Fibroblast of lung (primary cell): Measurements from ENCODE around the gene IRAK1. TPM values are rescaled to one million over a fixed set of nuclear protein-coding genes. Genes with fewer than 3 reads are reported as not detected.

ENCODE experiments used
- DNase-seq, 2 donors: peaks; one replicate each; pipeline versions ENCODE4 v3.0.0 to v3.0.0-alpha.2; 2010; ENCODE audit warnings: low read depth in 2 of 2
- H2AFZ ChIP-seq: 2 replicates; pipeline ENCODE4 v1.5.1; 2012; ENCODE audit warnings: low read length, control low read depth, inconsistent platforms
- H3K27ac ChIP-seq: 2 replicates; pipeline ENCODE4 v1.5.1; 2011; ENCODE audit warnings: low read length, control low read depth; ENCODE audit not compliant: insufficient read depth
- H3K27me3 ChIP-seq: 2 replicates; pipeline ENCODE4 v1.5.1; 2011; ENCODE audit warnings: mild to moderate bottlenecking, low read length; ENCODE audit not compliant: control insufficient read depth, insufficient read depth
- H3K36me3 ChIP-seq: 2 replicates; pipeline ENCODE4 v1.5.1; 2011; ENCODE audit warnings: low read length; ENCODE audit not compliant: control insufficient read depth, insufficient read depth
- H3K4me1 ChIP-seq: 2 replicates; pipeline ENCODE4 v1.5.1; 2011; ENCODE audit warnings: low read length; ENCODE audit not compliant: control insufficient read depth, insufficient read depth; ENCODE audit errors: extremely low read depth
- H3K4me2 ChIP-seq: 2 replicates; pipeline ENCODE4 v1.5.1; 2011; ENCODE audit warnings: low read length, control low read depth; ENCODE audit not compliant: insufficient read depth; ENCODE audit errors: extremely low read depth
- H3K4me3 ChIP-seq, 4 experiments: fragments of 200-600 bp in 1 of 4; sonication (generic) in 1 of 4; replicated peaks in 1 of 4; 2 replicates each; pipeline ENCODE4 v1.5.1; 2011 to 2016; ENCODE audit warnings: low read length in 4 of 4, low read depth in 3 of 4, mild to moderate bottlenecking in 3 of 4, control low read depth in 2 of 4, inconsistent platforms in 1 of 4, mixed read lengths in 1 of 4; ENCODE audit not compliant: insufficient read depth in 1 of 4; ENCODE audit errors: control extremely low read depth in 1 of 4
- H3K79me2 ChIP-seq: 2 replicates; pipeline ENCODE4 v1.5.1; 2012; ENCODE audit warnings: mild to moderate bottlenecking, low read length, inconsistent platforms; ENCODE audit not compliant: control insufficient read depth, insufficient read depth
- H3K9ac ChIP-seq: 2 replicates; pipeline ENCODE4 v1.5.1; 2011; ENCODE audit warnings: mild to moderate bottlenecking, low read length, control low read depth; ENCODE audit not compliant: insufficient read depth
- H3K9me3 ChIP-seq: 2 replicates; pipeline ENCODE4 v1.5.1; 2012; ENCODE audit warnings: low read depth, low read length; ENCODE audit not compliant: control insufficient read depth, insufficient read depth
- H4K20me1 ChIP-seq: 2 replicates; pipeline ENCODE4 v1.5.1; 2011; ENCODE audit warnings: low read length; ENCODE audit not compliant: control insufficient read depth, insufficient read depth; ENCODE audit errors: extremely low read depth
- EZH2 ChIP-seq: IDR thresholded peaks from 2 replicates; pipeline ENCODE4 v1.5.1; 2012; ENCODE audit warnings: low read length, control low read depth, mild to moderate bottlenecking; ENCODE audit errors: missing control alignments
- polyA plus RNA-seq, 2 donors: library from polyadenylated mRNA; depleted of rRNA in 1 of 2; stranded (reverse) in 1 of 2; unstranded in 1 of 2; fragments of >200 nt; gene quantifications; 2 replicates each; pipeline ENCODE4 v1.2.1, GENCODE V29; 2011 to 2012; ENCODE audit warnings: missing spikeins in 1 of 2
- total RNA-seq: library from RNA; depleted of rRNA; stranded (reverse); fragments of >200 nt; gene quantifications from 2 replicates; pipeline ENCODE4 v1.2.1, GENCODE V29; 2014
- TF ChIP-seq, protein P1 (sequence below), 2 donors: IDR thresholded peaks in 1 of 2; conservative IDR thresholded peaks in 1 of 2; 1 replicate in 1 of 2; 2 replicates in 1 of 2; pipeline ENCODE4 v1.5.1; 2011 to 2012; ENCODE audit warnings: low read length in 2 of 2, control low read depth in 1 of 2, inconsistent platforms in 1 of 2, low read depth in 1 of 2, mild to moderate bottlenecking in 1 of 2

The IRAK1 gene
- total and polyA plus RNA-seq, 2 donors (not counting 1 experiment from before 2014, with no cell fraction given), result 25.9 to 65.9 TPM

GRCh38 chrX:154002215-154002719, 17.4 kb downstream of the IRAK1 start:
- H3K79me2 ChIP-seq, result no peaks in the 10 kb centered on the region
- DNase-seq, result peak; percentile 48 to 80
- no peaks in the 10 kb centered on the region for H3K27me3 ChIP-seq
- H3K4me2 ChIP-seq, result no peak overlapping the region
- no peaks in the 10 kb centered on the region for H3K36me3 ChIP-seq
- H3K27ac ChIP-seq, result peak overlapping the region; percentile 51
- H3K9ac ChIP-seq, result no peak overlapping the region
- no peaks in the 10 kb centered on the region for H4K20me1 ChIP-seq
- no peak for TF ChIP-seq EZH2
- TF ChIP-seq, protein P1, sequence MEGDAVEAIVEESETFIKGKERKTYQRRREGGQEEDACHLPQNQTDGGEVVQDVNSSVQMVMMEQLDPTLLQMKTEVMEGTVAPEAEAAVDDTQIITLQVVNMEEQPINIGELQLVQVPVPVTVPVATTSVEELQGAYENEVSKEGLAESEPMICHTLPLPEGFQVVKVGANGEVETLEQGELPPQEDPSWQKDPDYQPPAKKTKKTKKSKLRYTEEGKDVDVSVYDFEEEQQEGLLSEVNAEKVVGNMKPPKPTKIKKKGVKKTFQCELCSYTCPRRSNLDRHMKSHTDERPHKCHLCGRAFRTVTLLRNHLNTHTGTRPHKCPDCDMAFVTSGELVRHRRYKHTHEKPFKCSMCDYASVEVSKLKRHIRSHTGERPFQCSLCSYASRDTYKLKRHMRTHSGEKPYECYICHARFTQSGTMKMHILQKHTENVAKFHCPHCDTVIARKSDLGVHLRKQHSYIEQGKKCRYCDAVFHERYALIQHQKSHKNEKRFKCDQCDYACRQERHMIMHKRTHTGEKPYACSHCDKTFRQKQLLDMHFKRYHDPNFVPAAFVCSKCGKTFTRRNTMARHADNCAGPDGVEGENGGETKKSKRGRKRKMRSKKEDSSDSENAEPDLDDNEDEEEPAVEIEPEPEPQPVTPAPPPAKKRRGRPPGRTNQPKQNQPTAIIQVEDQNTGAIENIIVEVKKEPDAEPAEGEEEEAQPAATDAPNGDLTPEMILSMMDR (conservative IDR thresholded peaks at IDR 0.05 in 1 of 2, IDR thresholded peaks at IDR 0.05 in 1 of 2; ENCODE audit: low read depth in 1 of 2, low read length in 2 of 2), result no peak
- no peaks in the 10 kb centered on the region for H3K9me3 ChIP-seq
- H3K4me1 ChIP-seq, result peaks cover 5% of the 10 kb centered on the region
- H3K4me3 ChIP-seq, result no peak overlapping the region
- no peak overlapping the region for H2AFZ ChIP-seq

DNA sequence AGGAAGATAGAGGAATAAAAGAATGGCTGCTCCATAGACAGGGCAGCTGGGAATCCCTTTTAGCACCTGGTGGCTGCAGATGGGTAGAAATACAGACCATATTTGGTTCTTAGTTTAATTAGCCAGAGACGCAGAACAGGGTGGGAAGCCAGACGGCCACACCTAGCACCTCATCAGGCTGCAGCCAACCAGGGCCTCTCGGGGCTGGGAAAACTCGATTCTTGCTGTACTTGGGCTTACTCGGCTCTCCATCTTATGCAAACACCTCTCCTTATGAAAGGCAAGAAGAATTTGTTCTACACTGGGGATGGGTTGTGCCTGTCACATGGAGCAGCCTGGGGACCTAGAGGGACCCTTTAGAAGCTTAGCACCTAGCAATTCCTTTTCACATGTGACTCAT, 19.7 kb downstream of the IRAK1 start:
- peak overlapping the region; percentile 44 for H3K4me2 ChIP-seq
- no peak for TF ChIP-seq EZH2
- TF ChIP-seq, protein P1 (conservative IDR thresholded peaks at IDR 0.05 in 1 of 2, IDR thresholded peaks at IDR 0.05 in 1 of 2; ENCODE audit: low read depth in 1 of 2, low read length in 2 of 2), result no peak
- no peak overlapping the region for H3K4me3 ChIP-seq

GRCh38 chrX:153999359-154000037, 20.2 kb downstream of the IRAK1 start:
- Histone ChIP-seq H2AFZ (no peak overlapping the region), H4K20me1 (no peaks in the 10 kb centered on the region), H3K9me3 (no peaks in the 10 kb centered on the region), H3K36me3 (no peaks in the 10 kb centered on the region), H3K79me2 (no peaks in the 10 kb centered on the region), H3K4me2 (peak overlapping the region; percentile 44), H3K4me3 (no peak overlapping the region), H3K9ac (no peak overlapping the region), H3K4me1 (peaks cover 5% of the 10 kb centered on the region), H3K27me3 (no peaks in the 10 kb centered on the region), H3K27ac (no peak overlapping the region)
- no peak for DNase-seq
- TF ChIP-seq, protein P1 (conservative IDR thresholded peaks at IDR 0.05 in 1 of 2, IDR thresholded peaks at IDR 0.05 in 1 of 2; ENCODE audit: low read depth in 1 of 2, low read length in 2 of 2), result no peak
- TF ChIP-seq EZH2, result no peak

More for the DNA sequence above, 19.7 kb downstream of the IRAK1 start:
- H2AFZ ChIP-seq, result no peak overlapping the region
- H3K79me2 ChIP-seq, result no peaks in the 10 kb centered on the region
- no peaks in the 10 kb centered on the region for H3K36me3 ChIP-seq
- no peaks in the 10 kb centered on the region for H3K27me3 ChIP-seq
- H3K27ac ChIP-seq, result no peak overlapping the region
- no peak overlapping the region for H3K9ac ChIP-seq
- DNase-seq, result no peak
- peaks cover 5% of the 10 kb centered on the region for H3K4me1 ChIP-seq
- no peaks in the 10 kb centered on the region for H4K20me1 ChIP-seq
- no peaks in the 10 kb centered on the region for H3K9me3 ChIP-seq
